DMS79 (cell line): Measurements from ENCODE around the gene TEX261.
A peak's percentile ranks its signal among the peaks of the same experiment; 100 is the strongest.

Experiments
- DNase-seq: peaks from one replicate; lab custom pipeline; 2025; lab: John Stamatoyannopoulos, UW

Gene TEX261

DNA sequence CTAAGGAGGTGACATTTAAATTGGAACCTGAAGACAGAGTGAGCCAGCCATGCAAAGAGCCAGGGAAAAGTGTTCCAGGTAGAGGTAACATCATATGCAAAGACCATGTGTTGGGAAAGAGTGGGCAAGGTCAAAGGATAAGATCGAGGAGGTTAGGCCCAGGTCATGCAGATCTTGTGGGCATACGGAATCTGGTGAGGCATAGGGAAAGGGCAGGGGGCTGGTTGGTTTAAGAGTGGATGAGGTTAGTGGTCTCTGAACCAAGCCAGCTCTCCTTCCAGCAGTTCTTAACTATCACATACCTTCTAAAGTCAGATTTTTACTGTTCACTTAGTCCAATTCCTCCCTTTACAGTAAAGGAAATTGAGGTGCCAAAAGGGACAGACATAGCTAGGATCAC lies 13.3 kb downstream of the TEX261 start:
- no peak for DNase-seq

DNA sequence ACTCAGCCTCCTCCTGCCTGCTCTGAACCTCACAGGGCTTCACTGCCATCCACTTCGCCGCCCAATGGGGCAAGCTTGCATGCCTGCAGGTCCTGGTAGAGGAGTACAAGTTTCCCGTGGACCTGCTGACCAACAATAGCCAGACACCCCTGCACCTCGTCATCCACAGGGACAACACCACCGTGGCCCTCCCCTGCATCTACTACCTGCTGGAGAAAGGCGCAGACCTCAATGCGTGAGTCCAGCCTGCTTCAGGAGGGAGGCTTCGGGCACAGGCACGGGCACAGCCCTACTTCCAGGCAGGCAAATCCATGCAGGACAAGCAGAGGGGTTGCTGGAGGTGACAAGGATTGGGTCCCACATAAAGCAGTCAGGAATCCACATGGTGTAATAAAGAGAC lies 15.0 kb downstream of the TEX261 start:
- DNase-seq, result no peak

- DNase-seq, result no peak
Observed at GRCh38 chr2:70979180-70979488, 15.5 kb downstream of the TEX261 start.

GRCh38 chr2:70978341-70979179 lies 16.1 kb downstream of the TEX261 start, which contains the start of gene ANKRD53:
Gene ANKRD53, plus strand, starts transcription at chr2:70978630. Its CDS starts 16 bp downstream, at chr2:70978646.
- peak; percentile 19 for DNase-seq

GRCh38 chr2:70977605-70978205 lies 17.0 kb downstream of the TEX261 start:
- DNase-seq, result peak; percentile 36

- no peak for DNase-seq
Observed at GRCh38 chr2:70975237-70975636, 19.4 kb downstream of the TEX261 start.

DNA sequence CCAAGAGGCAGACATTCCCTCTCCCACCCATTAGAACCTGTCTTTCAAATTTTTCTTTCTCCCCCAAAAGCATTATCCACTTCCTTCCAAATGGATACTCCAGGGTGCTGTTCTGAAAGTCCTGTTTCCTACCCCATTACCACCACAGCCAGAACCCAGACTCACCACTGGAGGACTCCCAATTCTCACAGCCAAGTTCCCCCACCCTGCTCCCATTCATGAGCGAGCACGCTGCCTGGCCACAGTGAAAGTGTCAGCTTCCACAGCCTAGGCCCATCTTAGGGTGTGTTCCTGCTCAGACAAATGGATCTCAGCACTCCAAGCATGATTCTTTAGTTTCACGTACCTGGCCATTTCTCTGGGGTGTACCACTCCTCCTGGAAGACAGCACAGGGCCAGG lies 20.1 kb downstream of the TEX261 start:
- no peak for DNase-seq

- no peak for DNase-seq
Observed at GRCh38 chr2:70967189-70967588, 27.5 kb downstream of the TEX261 start.

DNA sequence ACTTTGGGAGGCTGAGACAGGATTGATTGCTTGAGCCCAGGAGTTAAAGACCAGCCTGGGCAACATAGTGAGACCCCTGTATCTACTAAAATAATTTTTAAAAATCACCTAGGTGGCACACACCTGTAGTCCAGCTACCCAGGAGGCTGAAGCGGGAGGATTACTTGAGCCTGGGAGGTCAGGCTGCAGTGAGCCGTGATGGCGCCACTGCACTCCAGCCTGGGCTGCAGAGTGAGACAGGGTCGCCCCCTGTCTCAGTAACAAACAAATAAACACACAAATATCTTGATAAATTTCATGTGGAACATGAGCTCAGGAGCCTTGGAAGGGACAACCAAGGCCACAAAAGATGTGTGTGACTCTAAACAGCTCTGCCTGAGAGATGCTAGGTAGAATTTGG lies 28.0 kb downstream of the TEX261 start:
- no peak for DNase-seq

- no peak for DNase-seq
Observed at GRCh38 chr2:70965506-70965905, 29.2 kb downstream of the TEX261 start.

- DNase-seq, result no peak
Observed at GRCh38 chr2:70964596-70965386, 29.9 kb downstream of the TEX261 start.

DNA sequence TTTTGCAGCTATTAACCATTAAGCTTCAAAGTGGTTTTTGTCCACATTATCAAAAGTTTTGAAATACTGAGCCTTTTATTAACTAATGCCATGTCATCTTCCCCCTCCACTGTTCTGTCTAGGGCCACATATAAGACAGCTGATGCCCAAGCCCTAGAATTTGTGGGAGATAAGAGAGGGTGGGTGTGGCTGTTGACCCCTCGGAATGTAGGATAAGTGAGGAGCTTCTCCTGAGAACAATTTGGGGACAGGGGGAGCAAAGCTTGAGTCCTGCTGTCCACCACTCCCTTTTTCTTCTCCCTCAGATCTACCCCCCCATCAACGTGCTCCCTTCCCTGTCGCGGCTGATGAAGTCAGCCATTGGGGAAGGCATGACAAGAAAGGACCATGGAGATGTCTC lies 30.5 kb downstream of the TEX261 start:
- no peak for DNase-seq

- DNase-seq, result no peak
Observed at GRCh38 chr2:70962885-70963878, 31.5 kb downstream of the TEX261 start.

- no peak for DNase-seq
Observed at GRCh38 chr2:70962211-70962884, 32.3 kb downstream of the TEX261 start.

- no peak for DNase-seq
Observed at GRCh38 chr2:70961648-70961994, 33.1 kb downstream of the TEX261 start.

GRCh38 chr2:70960833-70961647 lies 33.6 kb downstream of the TEX261 start:
- DNase-seq, result no peak

DNA sequence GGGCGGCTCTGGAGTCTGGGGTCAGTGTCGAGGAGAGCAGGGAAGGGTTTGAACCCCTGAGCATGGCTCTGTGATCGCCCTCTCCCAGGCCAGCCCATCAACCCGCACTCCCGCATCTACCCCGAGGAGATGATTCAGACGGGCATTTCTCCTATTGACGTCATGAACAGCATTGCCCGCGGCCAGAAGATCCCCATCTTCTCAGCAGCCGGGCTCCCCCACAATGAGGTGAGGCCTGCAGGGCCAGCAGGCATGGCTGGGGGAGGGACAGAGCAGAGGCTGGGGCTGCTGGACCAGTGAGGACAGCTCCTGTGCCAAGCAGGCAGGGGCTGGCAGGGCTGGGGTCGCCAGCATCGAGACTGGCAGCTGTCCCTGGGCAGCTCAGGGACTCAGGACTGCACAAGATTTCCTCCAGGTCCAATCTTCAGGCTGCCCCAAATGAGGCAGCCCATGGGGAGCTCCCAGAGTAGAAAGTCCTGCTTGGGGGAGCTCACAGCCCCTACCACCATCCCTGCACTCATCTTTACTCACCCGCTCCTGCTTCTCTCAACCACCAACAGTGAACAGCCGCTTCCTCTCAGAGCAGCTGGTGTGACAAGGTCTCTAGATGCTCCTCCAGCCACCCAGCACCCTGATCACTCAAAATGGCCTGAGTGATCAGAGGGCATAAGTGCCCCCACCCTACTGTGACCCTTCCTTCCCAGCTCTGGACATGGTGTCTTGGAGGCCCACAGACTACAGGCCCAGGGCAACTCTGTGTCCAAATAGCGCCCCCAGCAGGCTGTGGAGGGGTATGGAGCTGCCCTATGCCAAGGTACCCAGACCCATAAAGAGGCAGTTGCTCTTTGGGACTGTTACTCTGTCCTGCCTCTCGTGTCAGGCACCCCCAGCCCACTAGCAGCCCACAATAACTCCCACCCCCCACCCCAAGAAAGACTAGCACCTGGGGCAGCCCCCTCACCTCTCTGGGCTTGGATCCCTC lies 34.5 kb downstream of the TEX261 start:
- DNase-seq, result no peak

DNA sequence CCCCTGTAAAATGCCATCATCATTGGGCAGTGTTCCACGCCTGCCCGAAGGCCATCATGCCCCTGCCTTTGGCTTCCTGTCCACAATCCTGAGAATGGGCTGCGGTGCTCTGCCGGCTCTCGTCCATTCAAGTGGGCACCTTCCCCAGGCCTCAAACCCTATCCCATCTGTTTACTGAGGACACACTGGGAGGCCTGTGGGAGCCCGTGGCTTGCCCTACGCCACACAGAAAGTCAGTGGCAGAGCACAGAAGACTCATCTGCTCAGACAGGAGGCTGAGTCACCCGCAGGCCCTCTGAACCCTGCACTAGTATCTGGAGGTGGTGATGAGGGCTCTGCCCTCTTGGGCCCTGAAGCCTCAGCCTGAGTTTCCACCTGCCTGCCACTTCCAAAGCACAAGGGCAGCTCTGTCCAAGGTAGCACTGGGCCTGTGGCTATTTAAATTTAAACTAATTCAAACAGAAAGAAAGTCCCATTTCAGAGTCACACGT lies 35.4 kb downstream of the TEX261 start:
- DNase-seq, result no peak

GRCh38 chr2:70958759-70959158 lies 35.9 kb downstream of the TEX261 start:
- no peak for DNase-seq
